Peyer's patch (tissue), 4 donors: ENCODE measurements around the gene NPAS4. TPM values are rescaled to one million over a fixed set of nuclear protein-coding genes. Genes with fewer than 3 reads are reported as not detected.
"Not testable (repeated sequence)": the region's sequence is repeated elsewhere in the genome, so short reads cannot be mapped to it uniquely, and the experiment has no call there.

Experiments
- DNase-seq, 3 donors: peaks; one replicate each; pipeline ENCODE4 v3.0.0-alpha.2; 2017 to 2019
- H3K27ac ChIP-seq, 4 donors: fragments of 200-600 bp; sonication (generic); one replicate each; pipeline ENCODE4 v1.5.1; 2016 to 2019
- H3K27me3 ChIP-seq, 2 donors: fragments of 200-600 bp; sonication (generic); one replicate each; pipeline ENCODE4 v1.5.1; 2019
- H3K36me3 ChIP-seq, 3 donors: fragments of 200-600 bp; sonication (generic); one replicate each; pipeline ENCODE4 v1.5.1; 2016 to 2019
- H3K4me1 ChIP-seq, 4 donors: fragments of 200-600 bp; sonication (generic); one replicate each; pipeline ENCODE4 v1.5.1; 2016 to 2019
- H3K4me3 ChIP-seq, 4 donors: fragments of 200-600 bp; sonication (generic); 1 replicate in 3 of 4; 2 replicates in 1 of 4; pipeline ENCODE4 v1.5.1; 2016 to 2019; ENCODE audit warnings: mild to moderate bottlenecking in 1 of 4
- H3K9me3 ChIP-seq, 4 donors: fragments of 200-600 bp; sonication (generic); one replicate each; pipeline ENCODE4 v1.5.1; 2016 to 2019; ENCODE audit warnings: mild to moderate bottlenecking in 1 of 4
- POLR2A ChIP-seq, 2 donors: fragments of 450-650 bp; IDR thresholded peaks; one replicate each; pipeline ENCODE4 v1.5.1; 2017; ENCODE audit warnings: antibody characterized with exemption in 2 of 2, mild to moderate bottlenecking in 2 of 2, moderate library complexity in 2 of 2
- total RNA-seq, 4 donors: library from RNA; depleted of rRNA; stranded (reverse); fragments of >200 nt; gene quantifications; one replicate each; pipeline ENCODE4 v1.1.0, GENCODE V29; 2016
- TF ChIP-seq, protein P1 (sequence below), 6 experiments: fragments of 450-650 bp in 4 of 6; fragments of 200-600 bp in 2 of 6; sonication (generic) in 1 of 6; IDR thresholded peaks; one replicate each; pipeline ENCODE4 v1.5.1; 2017 to 2019; ENCODE audit warnings: antibody characterized with exemption in 6 of 6, mild to moderate bottlenecking in 3 of 6, moderate library complexity in 1 of 6

NPAS4 gene
- total RNA-seq, 4 donors from 2014 or later = not detected

DNA sequence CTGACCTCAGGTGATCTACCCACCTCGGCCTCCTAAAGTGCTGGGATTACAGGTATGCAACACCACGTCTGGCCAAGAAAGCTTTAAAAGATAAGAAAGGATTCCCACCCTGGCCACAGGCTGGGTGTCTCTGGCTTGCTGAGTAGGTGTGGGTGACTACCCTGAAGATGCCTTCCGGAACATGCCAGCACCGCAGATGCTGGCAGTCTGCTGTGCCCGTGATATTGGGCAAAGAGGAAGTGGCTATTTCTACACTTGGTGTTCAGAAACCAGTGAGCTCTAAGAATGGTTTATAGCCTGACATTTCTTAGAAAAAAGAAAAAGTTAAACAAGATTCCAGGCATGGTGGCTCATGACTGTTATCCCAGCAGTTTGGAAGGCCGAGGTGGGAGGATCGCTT is 11.8 kb downstream of the NPAS4 start:
- no peaks in the 10 kb centered on the region for H3K27me3 ChIP-seq
- no peak overlapping the region for H3K27ac ChIP-seq
- H3K36me3 ChIP-seq = peaks cover 0 to 26% (median 0%) of the 10 kb centered on the region in 3 donors
- TF ChIP-seq, protein P1, sequence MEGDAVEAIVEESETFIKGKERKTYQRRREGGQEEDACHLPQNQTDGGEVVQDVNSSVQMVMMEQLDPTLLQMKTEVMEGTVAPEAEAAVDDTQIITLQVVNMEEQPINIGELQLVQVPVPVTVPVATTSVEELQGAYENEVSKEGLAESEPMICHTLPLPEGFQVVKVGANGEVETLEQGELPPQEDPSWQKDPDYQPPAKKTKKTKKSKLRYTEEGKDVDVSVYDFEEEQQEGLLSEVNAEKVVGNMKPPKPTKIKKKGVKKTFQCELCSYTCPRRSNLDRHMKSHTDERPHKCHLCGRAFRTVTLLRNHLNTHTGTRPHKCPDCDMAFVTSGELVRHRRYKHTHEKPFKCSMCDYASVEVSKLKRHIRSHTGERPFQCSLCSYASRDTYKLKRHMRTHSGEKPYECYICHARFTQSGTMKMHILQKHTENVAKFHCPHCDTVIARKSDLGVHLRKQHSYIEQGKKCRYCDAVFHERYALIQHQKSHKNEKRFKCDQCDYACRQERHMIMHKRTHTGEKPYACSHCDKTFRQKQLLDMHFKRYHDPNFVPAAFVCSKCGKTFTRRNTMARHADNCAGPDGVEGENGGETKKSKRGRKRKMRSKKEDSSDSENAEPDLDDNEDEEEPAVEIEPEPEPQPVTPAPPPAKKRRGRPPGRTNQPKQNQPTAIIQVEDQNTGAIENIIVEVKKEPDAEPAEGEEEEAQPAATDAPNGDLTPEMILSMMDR (IDR thresholded peaks at IDR 0.05) = no peak
- TF ChIP-seq POLR2A (IDR thresholded peaks at IDR 0.05) = no peak
- no peak for DNase-seq
- no peaks in the 10 kb centered on the region for H3K9me3 ChIP-seq
- H3K4me3 ChIP-seq = no peak overlapping the region
- peaks cover 0 to 5% (median 0%) of the 10 kb centered on the region in 4 donors for H3K4me1 ChIP-seq

GRCh38 chr11:66437979-66438503 is 17.2 kb downstream of the NPAS4 start:
- peaks cover 0 to under 1% (median 0%) of the 10 kb centered on the region in 4 donors for H3K9me3 ChIP-seq
- no peak for DNase-seq
- H3K27me3 ChIP-seq = no peaks in the 10 kb centered on the region
- H3K4me3 ChIP-seq = peak overlapping the region; percentile 70 to 99 (median 72)
- peak overlapping the region; percentile 81 to 88 (median 85) for H3K27ac ChIP-seq
- TF ChIP-seq POLR2A (IDR thresholded peaks at IDR 0.05) = no peak
- TF ChIP-seq, protein P1 (IDR thresholded peaks at IDR 0.05) = no peak
- peaks cover 0 to 20% (median 0%) of the 10 kb centered on the region in 3 donors for H3K36me3 ChIP-seq
- H3K4me1 ChIP-seq = peaks cover 0 to 12% (median 0%) of the 10 kb centered on the region in 4 donors

DNA sequence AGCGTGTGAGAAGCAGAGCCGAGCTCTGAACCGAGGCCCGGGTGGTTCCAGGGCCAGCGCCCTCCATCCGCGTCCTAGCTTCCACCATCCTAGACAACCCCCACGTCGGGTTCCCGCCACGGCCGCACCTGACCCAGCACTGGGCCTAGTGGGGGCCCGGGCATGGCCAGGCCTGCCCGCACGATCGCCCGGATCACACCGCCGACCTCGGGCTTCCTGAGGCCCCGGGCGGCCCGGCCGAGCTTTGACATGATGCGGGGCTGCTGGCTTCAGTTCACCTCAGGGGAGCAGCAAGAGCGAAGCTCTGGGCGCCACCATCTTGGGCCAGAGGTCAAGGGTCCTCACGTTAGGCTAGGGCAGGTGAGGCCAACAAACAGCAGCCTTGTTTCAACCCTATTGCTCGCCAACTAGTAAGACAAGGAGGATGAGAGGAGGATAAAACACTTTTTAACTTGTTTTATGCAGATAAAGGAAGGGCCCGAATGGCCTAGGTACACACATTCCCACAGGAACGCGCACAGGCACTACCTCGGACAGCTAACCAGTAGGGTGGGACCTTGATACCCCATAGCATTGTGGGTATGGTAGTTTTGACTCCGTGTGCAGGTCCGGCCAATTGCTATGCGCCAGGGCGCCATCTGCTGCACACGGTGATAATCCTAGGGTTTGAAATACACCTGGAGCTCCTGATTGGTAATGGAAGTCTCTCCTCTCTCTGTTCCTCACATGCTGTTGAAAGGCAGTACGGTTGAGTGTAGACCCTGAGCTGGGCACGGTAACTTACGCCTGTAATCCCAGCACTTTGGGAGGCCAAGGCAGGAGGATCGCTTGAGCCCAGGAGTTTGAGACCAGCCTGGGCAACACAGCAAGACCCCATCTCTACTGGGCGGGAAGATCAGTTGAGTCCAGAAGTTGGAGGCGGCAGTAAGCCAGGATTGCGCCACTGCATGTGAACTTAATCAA is 17.9 kb downstream of the NPAS4 start, which contains the start of gene MRPL11:
TSS of gene MRPL11 (minus strand) at position 345 of the 963 bp plus-strand sequence. CDS start at position 251, 94 bp downstream.
- Histone ChIP-seq H3K4me3 (peak within 1 kb of the TSS; percentile 70 to 99 (median 72)), H3K36me3 (peaks cover 0 to 19% (median 0%) of the 10 kb centered on the region in 3 donors), H3K4me1 (peaks cover 0 to 12% (median 0%) of the 10 kb centered on the region in 4 donors), H3K27me3 (no peaks in the 10 kb centered on the region), H3K9me3 (peaks cover 0 to 6% (median 2%) of the 10 kb centered on the region in 4 donors), H3K27ac (peak within 1 kb of the TSS; percentile 81 to 88 (median 85))
- no peak for TF ChIP-seq POLR2A (IDR thresholded peaks at IDR 0.05)
- TF ChIP-seq, protein P1 (IDR thresholded peaks at IDR 0.05) = peak; percentile 36 to 67 (median 58)
- DNase-seq = peak; percentile 91 to 96 (median 93)

- H3K27me3 ChIP-seq = not testable (repeated sequence)
These were observed 19.5 kb downstream of the NPAS4 start for GRCh38 chr11:66440101-66440939.

GRCh38 chr11:66440940-66441282 is 20.1 kb downstream of the NPAS4 start:
- H3K4me3 ChIP-seq, H3K27me3 ChIP-seq, H3K36me3 ChIP-seq, DNase-seq, H3K27ac ChIP-seq, H3K9me3 ChIP-seq: not testable (repeated sequence)
- H3K4me1 ChIP-seq = peaks cover 0 to 12% (median 0%) of the 10 kb centered on the region in 4 donors

More at GRCh38 chr11:66440101-66440939, 19.5 kb downstream of the NPAS4 start:
- not testable (repeated sequence) for H3K4me3 ChIP-seq, H3K27ac ChIP-seq, H3K9me3 ChIP-seq, DNase-seq
- Histone ChIP-seq H3K4me1 (peaks cover 0 to 12% (median 0%) of the 10 kb centered on the region in 4 donors), H3K36me3 (peaks cover 0 to 13% (median 0%) of the 10 kb centered on the region in 3 donors)

DNA sequence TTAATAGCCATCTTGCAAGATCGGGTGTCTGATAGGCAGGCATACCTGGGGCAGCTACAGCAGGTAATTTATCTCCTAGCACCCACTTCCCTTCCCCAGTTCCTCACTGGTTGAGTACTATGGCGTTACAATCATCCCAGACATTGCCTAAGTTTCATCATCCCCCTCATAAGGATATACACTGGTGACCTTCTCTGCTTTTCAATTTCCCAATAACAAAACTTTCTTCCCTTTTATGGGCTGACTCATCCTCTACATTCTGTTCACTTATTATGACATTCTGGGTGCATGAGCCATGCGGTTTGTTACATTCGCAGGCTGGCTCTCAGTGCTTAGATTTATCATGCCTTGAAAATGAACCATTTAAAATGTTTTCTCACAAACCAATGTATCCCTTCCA is 22.8 kb downstream of the NPAS4 start:
- H3K27ac ChIP-seq = no peak overlapping the region
- TF ChIP-seq, protein P1 (IDR thresholded peaks at IDR 0.05) = no peak
- no peak for TF ChIP-seq POLR2A (IDR thresholded peaks at IDR 0.05)

More for the DNA sequence above, 22.8 kb downstream of the NPAS4 start:
- no peaks in the 10 kb centered on the region for H3K27me3 ChIP-seq
- H3K36me3 ChIP-seq = no peaks in the 10 kb centered on the region
- H3K4me1 ChIP-seq = no peaks in the 10 kb centered on the region
- no peak overlapping the region for H3K4me3 ChIP-seq
- no peak for DNase-seq
- H3K9me3 ChIP-seq = peaks cover 0 to 6% (median 2%) of the 10 kb centered on the region in 4 donors
